Measurements from ENCODE around the gene RIN2.

RIN2 gene

DNA sequence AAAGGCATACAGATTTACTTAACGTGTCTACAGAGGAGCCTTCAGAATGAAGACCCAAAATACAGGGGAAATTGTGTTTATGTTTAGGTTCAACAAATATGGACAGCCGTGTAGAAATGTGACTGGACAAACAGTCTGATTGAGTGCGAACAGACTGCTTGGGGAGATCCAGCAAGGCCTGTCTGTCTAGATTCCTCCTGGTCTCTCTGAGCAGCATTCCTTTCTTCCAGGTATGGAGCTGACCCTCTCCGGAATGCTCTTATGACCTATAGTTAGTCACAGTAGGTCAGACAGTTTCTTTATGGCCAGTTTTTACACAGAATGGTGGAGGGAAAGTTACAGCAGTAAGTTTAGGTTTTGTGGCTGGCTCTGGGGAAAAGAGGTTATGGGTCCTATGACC is 9.0 kb downstream of the RIN2 start:
- DNase-seq, result no peak

DNA sequence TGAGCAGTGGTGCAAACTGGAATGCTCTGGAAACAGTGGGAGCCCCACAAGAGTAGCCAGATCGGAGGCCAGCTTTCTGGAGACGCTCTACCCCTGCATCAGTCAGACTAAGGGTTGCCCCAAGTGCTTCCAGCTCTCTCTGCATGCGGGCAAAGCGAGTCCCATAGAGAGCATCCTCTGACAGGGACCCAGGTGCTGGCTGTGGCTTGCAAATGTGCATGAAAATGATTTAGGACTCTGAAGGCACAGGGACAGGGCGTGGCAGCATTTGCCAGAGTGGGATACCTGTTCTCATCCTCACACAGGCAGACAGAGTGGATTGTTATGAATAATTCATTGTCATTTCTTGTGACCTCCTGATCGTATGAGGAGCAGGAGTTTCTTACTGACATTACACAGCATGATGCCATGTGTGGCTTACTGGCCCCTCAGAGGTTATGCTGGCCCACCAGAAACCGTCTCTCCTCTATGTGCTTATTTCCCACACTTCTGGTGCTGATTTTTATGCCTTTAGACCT is 10.3 kb downstream of the RIN2 start:
- no peak for DNase-seq

DNA sequence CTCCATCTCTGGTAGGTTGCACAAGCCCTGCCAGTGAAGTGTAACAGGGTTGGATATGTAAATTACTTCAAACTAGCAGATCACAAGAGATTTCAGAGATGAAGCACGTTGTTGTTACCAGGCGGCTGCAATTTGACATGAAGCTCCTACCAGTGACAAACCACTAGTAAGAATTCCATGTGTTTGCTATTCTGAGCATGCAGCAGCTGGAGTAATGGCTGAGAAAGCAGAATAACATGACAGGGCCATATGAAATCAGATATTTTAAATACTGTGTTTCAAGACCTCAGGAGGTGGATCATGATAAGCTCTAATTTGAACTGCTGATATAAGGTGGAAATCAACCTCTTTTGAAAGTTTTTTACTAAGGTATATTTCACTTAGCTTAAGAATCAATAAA is 11.4 kb downstream of the RIN2 start:
- DNase-seq, result no peak

DNA sequence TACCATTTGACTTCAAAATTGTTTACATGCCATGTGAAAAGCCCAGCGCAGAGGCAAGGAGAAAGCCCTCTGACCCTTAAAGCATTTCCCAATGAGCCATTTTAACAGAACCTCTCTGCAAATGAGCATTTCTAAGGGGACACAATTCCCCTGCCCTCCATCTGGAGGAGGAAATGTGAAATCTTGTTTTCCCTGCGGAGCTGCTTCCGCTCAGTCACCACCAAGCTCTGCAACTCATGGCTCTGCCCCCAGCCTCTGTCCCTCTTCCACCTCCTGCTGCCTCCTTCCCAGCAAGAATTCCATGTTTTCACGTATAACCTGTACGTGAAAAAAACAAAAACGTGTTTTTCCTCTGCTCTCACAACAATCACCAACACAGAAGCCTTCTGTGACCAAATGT is 12.3 kb downstream of the RIN2 start:
- DNase-seq, result no peak

DNA sequence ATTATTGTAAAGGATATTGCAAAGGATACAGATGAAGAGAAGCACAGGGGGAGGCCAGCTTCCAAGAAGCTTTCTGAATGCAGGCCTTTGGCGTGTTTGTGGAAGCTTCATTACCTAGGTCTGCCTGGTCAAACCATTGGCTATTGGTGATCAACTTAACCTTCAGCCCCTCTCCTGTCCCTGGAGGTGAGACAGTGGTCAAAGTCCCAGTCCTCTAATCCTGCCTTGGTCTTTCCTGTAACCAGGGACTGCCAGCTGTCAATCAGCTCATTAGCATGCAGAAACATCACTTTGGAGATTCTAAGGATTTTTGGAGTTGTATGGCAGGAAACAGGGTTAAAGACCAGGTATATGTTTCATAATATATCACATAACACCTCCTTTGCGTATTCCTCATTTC is 13.0 kb downstream of the RIN2 start:
- DNase-seq, result no peak

DNA sequence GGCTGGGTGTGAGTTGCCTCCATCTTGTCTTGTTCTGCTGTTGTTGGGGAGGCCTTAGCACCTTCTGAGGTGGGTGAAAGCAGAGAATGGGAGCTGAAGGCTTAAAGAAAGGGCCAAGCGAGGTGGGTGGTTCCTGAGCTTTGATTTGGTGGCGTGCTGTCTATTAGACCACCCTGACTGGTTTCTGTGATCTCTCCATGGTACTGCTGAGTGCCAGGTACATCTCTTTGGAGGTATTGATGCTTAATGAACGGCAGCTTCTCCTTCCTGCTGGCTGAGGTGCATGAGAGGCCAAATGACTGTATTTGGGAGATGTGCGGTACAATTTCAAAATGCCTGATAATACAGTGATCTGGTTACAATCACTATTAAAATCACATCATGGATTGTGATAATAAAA is 15.4 kb downstream of the RIN2 start:
- DNase-seq, result no peak

DNA sequence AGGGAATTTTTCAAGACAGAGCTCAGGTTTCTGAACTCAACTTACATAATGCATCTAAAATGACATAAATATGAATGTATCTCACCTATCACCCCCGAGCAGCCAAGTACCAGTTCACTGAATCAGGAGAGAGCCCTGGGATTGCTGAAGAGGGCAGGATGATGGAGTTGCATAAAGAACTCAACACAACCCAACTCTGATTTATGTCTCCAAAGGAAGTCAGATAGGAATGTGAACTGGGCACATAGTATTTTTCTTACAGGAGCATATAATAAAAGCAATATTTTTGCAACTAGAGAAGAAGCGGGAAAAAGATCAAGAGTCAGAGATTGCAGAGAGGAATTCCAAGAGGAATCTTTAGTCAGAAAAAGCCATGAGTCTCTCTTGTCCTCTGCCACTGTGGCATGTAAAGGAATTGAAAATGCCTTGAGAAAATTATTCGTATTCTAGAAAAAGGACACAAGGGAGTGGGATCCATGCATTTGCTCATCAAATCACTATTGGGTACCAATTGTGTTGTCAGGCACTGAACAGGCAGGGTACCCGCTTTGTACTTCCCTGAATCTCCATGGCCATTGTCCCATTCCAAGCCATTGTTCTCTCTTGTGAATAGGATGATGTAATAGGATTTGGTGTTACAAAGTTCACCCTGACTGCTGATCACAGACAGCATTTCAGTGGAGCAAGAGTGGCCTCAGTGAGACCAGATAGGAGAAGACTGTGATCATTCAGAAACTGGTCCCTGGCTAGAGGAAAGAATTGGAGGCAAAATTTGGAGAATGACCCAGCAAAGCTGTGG is 16.3 kb downstream of the RIN2 start:
- no peak for DNase-seq

DNA sequence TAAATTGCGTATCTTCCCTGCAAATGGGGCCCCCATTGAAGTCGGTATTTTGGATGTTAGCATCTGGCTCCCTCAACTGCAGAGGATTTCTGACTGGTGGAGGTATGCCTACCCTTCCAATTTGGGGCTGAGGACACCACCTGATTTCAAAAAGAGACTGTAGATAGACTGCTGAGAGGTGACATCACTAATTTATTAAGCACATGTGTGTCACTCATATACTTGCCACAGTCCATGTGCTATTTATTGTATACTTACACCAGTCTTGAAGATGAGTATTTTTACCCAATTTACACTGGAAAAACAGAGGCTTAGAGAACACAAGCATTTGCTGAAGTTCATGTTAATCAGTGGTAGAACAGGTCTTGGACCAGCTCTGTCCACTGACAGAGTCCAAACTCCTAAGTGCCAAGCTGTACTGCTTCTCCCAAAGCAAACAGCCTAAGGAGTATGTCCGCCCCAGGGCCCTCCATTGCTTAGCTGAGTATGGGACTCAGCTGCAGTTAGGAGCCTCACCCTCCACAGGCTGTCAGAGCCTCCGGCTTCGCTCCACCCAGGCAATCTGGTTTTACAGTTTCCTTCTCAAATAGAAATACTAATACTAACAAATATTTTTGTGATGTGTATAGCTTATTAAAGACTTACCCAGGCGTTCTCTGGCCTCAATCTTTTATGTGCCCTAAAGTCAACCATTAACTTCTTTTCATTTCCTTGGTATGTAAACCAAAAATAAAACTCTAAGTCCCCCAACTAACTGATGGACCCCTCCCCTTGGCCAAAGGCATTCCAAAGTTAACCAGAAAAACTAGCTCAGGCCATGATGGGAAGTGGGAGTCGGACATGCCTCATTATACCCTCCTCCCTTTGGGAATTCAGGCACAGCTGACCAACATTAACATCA is 17.5 kb downstream of the RIN2 start:
- DNase-seq, result no peak

DNA sequence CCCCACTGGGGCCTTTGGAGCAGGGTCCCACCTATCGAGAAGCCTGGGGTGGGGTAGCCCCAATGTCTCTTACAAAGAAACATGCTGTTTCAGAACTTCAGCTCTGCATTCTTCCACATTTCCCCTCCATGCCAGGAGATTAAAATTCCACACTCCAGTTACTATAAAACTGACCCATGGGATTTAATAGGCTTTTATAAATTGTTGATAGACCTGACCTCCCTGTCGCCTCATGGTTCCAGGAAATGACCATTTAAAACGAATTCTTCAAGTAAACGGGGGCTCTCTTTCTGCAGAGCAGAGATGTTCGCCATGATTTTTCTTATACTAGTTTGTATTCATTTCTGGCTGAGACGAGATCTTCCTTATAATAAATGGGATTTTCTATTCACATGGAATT is 19.3 kb downstream of the RIN2 start:
- DNase-seq, result no peak

DNA sequence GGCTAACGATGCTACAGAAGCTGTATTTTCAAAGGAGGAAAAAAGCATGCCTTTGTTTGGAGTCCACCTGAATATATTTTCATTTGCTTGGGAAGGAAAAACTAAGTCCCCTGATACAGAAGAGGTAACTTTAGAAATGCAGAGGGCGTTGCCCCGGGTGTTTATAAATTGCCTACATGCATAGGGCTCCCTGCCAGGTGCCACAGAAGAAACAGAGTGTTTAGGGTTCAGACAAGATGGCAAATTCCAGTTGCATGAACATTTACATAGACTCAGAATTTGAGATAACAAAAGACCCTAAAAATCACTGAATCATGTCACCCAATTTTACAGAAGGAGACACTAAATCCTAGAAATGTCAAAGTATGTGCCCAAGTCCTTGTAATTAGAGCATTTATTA is 19.9 kb downstream of the RIN2 start:
- DNase-seq, result no peak

DNA sequence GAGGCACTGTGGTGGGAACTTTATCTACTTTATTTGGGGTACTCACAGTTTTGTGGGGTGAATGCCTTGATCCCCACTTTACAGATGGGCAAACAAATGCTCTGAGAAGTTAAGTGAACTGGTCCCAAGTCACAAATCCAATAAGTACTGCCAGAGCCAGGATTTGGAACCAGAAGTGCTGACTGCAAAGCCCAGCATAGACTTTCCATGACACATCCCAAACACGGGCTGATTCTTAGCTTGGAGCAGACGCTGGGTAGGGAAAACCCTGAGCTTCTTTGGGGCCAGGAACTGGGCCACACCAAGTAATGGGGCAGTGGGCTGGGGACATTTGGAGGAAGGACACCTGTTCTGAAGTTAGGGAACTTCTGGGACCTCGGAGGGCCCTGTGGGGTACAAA is 20.3 kb downstream of the RIN2 start:
- DNase-seq, result no peak

DNA sequence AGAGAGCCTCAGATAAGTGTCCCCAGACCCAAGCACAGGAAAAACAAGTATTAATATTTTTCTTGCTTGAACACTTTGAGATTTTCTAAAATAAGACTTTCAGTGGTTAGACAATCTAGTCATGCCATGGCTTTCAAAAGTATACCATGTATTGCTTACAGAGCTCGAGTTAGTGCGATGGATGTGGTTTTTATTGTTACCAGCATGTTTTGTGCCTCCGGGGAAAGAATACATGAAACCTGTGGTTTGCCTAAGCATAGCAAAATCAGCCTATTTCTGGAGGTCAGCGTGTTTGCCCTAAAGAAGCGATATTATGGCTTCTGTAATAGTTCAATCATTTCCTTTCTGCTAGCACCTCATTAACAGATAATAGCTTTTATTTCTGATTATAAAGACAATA is 21.6 kb downstream of the RIN2 start:
- DNase-seq, result no peak

DNA sequence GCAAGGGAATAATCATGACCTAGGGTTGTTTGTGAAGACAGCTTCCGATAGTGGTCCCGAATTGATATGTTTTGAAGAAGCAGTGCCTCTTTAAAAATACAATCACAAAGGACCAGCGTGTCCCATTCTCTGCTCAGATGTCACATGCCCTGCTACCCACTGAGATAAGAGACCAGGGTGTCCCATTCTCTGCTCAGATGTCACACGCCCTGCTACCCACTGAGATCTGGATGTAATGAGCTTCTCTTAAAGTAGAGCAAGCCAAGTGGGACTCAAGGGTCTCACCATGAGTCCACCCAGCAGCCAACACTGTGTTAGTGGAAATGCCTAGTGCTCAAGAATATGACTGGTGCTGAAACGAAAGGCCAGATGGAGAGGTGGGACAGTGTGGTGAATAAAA is 22.2 kb downstream of the RIN2 start:
- DNase-seq, result no peak

DNA sequence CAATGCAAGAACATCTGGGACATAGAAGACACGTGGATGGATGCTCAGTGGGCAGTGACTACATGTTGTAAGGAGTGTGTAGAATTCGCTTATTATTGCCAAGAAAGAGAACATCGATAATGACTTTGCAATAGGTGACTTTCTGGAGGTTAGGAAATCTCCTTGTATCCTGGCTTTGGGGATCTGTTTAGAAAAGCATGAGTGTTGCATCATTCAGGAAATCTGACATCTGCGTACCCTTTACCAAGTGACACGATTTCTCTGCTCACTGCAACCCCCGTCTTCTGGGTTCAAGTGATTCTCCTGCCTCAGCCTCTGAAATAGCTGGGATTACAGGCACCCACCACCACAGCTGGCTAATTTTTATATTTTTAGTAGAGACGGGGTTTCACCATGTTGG is 23.2 kb downstream of the RIN2 start:
- no peak for DNase-seq

DNA sequence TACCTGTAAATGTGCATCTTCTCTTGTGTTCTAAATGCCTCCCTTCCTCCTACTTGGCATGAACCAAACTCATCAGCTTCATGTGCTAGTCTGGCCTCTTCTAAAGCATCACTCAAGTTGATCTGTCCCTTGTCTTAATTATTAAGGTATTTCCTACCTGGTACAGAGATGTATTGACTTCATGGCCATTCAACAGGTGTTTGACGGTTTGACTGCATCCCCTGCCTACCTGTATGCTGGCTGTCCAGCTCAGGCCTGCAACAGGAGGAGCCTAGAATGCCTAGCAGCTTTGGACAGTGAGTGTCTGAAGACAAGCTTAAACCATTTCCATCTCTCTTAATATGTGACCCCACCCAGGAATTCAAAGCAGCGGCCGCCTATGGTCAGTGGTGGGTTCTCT is 24.6 kb downstream of the RIN2 start:
- DNase-seq, result no peak

DNA sequence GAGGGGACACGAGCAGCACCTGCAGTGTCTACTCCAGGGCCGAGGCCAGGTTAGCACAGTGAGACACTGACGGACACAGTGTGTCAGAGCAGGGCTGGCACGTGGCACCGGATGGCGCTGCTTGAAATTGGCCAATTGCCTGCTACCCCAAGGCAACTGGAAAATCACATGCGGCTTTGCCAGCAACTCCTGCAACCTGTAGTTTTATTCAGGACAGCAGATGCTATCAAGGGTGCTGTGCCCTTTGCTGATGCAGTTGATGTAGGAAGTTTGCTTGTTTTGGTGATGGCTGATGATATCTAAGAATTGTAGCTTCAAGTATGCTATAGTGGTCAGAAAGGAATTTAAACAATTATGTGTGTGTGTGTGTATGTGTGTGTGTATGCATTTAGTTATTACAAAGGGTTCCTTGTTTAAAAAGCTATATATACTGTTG is 25.9 kb downstream of the RIN2 start:
- no peak for DNase-seq

DNA sequence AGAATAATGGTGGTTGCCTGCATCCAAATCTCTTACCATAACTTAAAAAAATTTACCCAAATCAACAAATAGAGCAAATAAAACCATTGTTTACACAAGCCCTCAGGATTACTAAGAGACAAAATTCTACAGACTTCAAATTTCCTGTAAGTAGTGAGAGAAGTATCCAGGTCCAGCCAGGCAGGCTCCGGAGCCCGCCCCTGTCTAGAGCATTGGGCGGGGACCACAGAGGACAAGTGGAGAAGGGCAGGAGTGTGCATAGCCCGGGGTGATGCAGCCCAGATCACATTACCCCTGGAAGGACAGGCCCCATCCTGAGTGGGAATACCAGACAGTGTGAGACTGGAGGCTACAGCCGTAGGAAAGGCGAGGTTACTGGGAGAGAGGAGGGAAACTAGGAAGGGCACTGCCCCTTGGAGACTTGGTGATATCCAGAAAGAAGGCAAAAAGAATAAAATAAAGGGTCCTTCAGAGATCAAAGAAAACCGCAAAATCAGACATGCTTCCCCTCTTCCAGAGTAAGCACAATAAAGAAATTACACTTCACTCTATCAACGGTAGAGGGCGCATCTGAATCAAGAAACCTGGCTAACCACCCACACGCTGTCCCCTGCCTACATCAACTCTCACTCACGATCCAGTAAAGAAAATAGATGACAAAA is 26.6 kb downstream of the RIN2 start:
- peak; percentile 25 for DNase-seq

DNA sequence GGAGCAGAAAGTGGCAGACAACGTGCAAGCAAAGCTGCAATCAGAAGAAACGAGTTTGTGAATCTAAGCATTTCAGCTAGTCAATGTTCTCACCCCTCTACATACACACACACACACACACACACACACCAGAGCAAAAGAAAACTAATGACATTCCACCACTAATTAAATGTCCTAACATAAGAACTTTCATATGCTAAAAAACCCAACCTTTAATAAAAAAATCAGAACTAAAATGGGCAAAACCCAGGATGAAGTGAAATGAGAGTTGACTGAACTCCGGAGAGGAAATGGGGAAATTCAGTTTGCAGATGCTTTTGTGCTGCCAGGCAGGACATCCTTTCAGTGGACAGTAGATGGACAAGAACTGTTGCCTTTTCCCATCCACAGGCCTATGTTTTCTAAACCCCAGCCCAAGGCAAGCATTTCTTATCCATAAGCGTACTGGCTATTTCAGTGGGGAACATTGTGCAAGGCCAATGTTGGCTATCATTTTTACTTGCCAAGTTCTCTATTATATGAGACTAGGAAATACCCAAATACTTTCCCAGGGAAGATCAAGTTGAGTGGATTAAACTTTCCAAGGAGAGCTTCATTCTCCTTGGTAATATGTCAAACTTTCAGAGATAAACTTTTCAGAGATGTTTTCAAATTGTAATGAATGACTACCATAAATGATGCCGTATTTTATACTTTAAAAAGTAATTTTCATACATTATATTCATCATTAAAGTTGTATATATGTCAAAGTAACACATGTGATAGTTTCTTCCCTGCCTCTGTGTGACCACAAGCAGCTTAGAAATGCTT is 27.3 kb downstream of the RIN2 start:
- DNase-seq, result no peak

DNA sequence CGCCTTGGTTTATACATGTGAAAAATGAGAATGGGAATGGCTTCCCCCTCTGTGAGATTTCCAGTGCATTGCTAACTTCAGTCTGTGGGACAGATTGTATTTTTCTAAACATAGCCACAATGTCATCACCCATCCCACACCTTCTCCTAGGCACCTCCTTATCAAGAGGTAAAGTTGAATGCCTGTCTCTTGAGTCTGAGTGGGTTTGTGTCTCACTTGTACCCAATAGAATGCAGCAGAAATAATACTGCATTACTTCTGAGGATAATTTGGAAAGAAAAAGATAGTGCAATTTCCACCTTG is 27.9 kb downstream of the RIN2 start:
- no peak for DNase-seq

DNA sequence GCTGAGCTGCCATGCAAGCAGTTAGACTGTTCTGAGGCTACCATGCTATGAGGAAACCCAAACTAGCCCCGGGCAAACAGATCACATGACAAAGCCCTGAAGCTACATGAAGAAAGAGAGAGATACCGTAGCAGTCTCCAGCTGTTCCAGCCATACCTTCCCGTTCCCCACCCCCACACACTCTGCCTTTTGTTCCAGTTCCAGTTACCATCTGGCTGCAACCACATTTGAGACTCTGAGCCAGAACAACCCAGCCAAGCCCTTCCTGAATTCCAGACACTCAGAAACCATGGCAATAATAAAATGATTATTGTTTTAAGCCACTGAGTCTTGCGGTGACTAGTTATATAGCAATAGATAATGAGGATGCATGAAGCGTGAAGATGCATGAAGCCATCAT is 28.3 kb downstream of the RIN2 start:
- DNase-seq, result no peak

DNA sequence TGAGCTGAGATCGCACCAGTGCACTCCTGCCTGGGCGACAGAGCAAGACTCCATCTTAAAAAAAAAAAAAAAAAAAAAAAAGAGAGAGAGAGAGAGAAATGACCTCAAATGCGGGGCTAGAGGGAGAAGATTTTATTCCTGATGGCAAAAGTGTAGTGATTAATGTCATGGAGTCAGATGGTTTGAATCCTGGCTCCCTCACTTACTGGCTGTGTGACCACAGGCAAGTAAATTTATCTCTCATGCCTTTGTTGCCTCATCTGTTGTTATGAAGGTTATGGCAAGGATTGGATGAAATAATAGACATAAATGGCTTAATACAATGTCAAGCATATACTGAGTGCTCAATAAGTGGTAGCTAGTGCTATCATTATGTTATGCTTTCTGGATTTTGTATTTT is 29.3 kb downstream of the RIN2 start:
- no peak for DNase-seq

DNA sequence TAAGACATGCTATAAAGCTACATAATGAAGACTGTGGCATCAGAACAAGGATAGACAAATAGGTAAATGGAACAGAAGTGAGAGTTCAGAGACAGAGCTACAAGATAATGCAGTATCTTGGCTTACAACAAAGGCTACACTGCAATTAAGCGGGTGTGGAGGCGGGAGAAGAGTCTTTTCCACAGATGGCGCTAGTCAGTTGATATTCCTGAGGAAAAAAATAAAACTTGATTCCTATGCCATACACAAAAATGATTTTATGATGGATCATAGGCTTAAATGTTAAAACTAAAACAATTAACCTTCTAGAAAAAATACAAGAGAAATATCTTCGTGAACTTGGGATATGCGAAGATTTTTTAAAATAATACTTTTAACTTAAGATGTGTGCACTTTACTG is 31.0 kb downstream of the RIN2 start:
- no peak for DNase-seq

DNA sequence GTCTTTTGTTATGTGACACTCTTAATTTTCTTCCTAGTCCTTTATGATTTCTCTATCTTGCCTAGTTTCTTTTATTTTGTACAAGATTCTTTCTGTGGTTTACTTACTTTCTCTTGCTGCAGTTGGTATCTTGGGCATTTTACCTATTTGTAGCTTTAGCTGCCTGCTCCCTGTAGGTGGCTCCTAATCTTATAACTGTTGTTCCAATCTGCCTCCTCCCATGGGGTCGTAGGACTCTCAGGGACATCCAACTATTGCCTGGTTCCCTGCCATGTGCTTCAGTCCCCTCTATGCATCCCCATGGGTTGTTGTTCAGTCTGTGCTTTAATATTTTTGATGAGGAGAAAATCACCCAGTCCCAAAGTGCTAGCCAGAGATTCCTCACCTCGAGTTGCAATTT is 31.4 kb downstream of the RIN2 start:
- no peak for DNase-seq

Measured in activated naive CD4-positive, alpha-beta T cell treated with Interleukin-2 at 50 U/mL for 16 hours (primary cell).